ENCODE measurements around the gene ALDH6A1. TPM values are rescaled to one million over a fixed set of nuclear protein-coding genes. Genes with fewer than 3 reads are reported as not detected.

Gene ALDH6A1
- total RNA-seq, 2 experiments from 2014 or later, result 13.0 to 14.2 TPM

GRCh38 chr14:74083784-74084276 is 423 bp downstream of the ALDH6A1 start:
- Mint-ChIP-seq H3K36me3 (ENCODE audit: low read depth) (peaks cover 6% of the 10 kb centered on the region), H3K27me3 (ENCODE audit: low read depth) (no peaks in the 10 kb centered on the region), H3K9me3 (ENCODE audit: insufficient read depth) (no peaks in the 10 kb centered on the region), H3K4me3 (peak overlapping the region; percentile 96), H3K27ac (peak overlapping the region; percentile 96), H3K4me1 (ENCODE audit: low read depth) (peaks cover 35% of the 10 kb centered on the region)
- DNase-seq (no peak), ATAC-seq (no peak)
- POLR2A ChIA-PET, result interaction anchor here (0.8 to 1.1 kb wide), 3 partner anchors 12 to 515 kb away, joined by 3 to 5 read pairs (median 5); partner anchors contain the start of gene ACOT2
- CTCF ChIA-PET, result no interaction called here

- H3K36me3 Mint-ChIP-seq (ENCODE audit: low read depth), result peaks cover 4% of the 10 kb centered on the region
- H3K4me3 Mint-ChIP-seq, result peak overlapping the region; percentile 96
- POLR2A ChIA-PET, result interaction anchor here (1.1 kb wide), 1 partner anchor 12 kb away, joined by 5 read pairs; no protein-coding TSS in a partner anchor
- CTCF ChIA-PET, result no interaction called here
- H3K4me1 Mint-ChIP-seq (ENCODE audit: low read depth), result peaks cover 32% of the 10 kb centered on the region
- no peaks in the 10 kb centered on the region for H3K9me3 Mint-ChIP-seq (ENCODE audit: insufficient read depth)
- H3K27me3 Mint-ChIP-seq (ENCODE audit: low read depth), result no peaks in the 10 kb centered on the region
- DNase-seq (no peak), ATAC-seq (no peak)
- no peak overlapping the region for H3K27ac Mint-ChIP-seq
Observed at GRCh38 chr14:74083161-74083560, 1.1 kb downstream of the ALDH6A1 start.

- peaks cover 2% of the 10 kb centered on the region for H3K36me3 Mint-ChIP-seq (ENCODE audit: low read depth)
- H3K27me3 Mint-ChIP-seq (ENCODE audit: low read depth), result peaks cover 2% of the 10 kb centered on the region
- H3K4me3 Mint-ChIP-seq, result no peak overlapping the region
- no peak overlapping the region for H3K27ac Mint-ChIP-seq
- ATAC-seq (no peak), DNase-seq (no peak)
- peaks cover 28% of the 10 kb centered on the region for H3K4me1 Mint-ChIP-seq (ENCODE audit: low read depth)
- no peaks in the 10 kb centered on the region for H3K9me3 Mint-ChIP-seq (ENCODE audit: insufficient read depth)
- ChIA-PET POLR2A (no interaction called here), CTCF (no interaction called here)
Observed at GRCh38 chr14:74081491-74081890, 2.8 kb downstream of the ALDH6A1 start.

GRCh38 chr14:74080820-74081460 is 3.3 kb downstream of the ALDH6A1 start:
- Mint-ChIP-seq H3K4me3 (no peak overlapping the region), H3K36me3 (ENCODE audit: low read depth) (peaks cover 1% of the 10 kb centered on the region), H3K27ac (no peak overlapping the region), H3K27me3 (ENCODE audit: low read depth) (peaks cover 2% of the 10 kb centered on the region), H3K4me1 (ENCODE audit: low read depth) (peaks cover 23% of the 10 kb centered on the region), H3K9me3 (ENCODE audit: insufficient read depth) (no peaks in the 10 kb centered on the region)
- DNase-seq, result no peak
- POLR2A ChIA-PET, result no interaction called here
- CTCF ChIA-PET, result no interaction called here
- no peak for ATAC-seq

- Mint-ChIP-seq H3K36me3 (ENCODE audit: low read depth) (no peaks in the 10 kb centered on the region), H3K27ac (no peak overlapping the region), H3K4me1 (ENCODE audit: low read depth) (peaks cover 3% of the 10 kb centered on the region), H3K9me3 (ENCODE audit: insufficient read depth) (no peaks in the 10 kb centered on the region), H3K27me3 (ENCODE audit: low read depth) (peaks cover 2% of the 10 kb centered on the region), H3K4me3 (no peak overlapping the region)
- ChIA-PET POLR2A (no interaction called here), CTCF (interaction anchor here (0.8 to 1.9 kb wide), 2 partner anchors 11 to 35 kb away, joined by 3 to 5 read pairs; no protein-coding TSS in a partner anchor)
- DNase-seq, result no peak
- no peak for ATAC-seq
Observed at GRCh38 chr14:74077401-74077800, 6.9 kb downstream of the ALDH6A1 start.

- CTCF ChIA-PET, result interaction anchor here (2.6 kb wide), 1 partner anchor 12 kb away, joined by 5 read pairs; no protein-coding TSS in a partner anchor
- Mint-ChIP-seq H3K27ac (no peak overlapping the region), H3K9me3 (ENCODE audit: insufficient read depth) (no peaks in the 10 kb centered on the region), H3K36me3 (ENCODE audit: low read depth) (peaks cover 2% of the 10 kb centered on the region), H3K27me3 (ENCODE audit: low read depth) (no peaks in the 10 kb centered on the region), H3K4me3 (no peak overlapping the region), H3K4me1 (ENCODE audit: low read depth) (no peaks in the 10 kb centered on the region)
- DNase-seq, result no peak
- POLR2A ChIA-PET, result no interaction called here
- no peak for ATAC-seq
Observed at GRCh38 chr14:74065746-74066575, 18.3 kb downstream of the ALDH6A1 start.

GRCh38 chr14:74064883-74065282 is 19.4 kb downstream of the ALDH6A1 start:
- no peaks in the 10 kb centered on the region for H3K4me1 Mint-ChIP-seq (ENCODE audit: low read depth)
- peaks cover 2% of the 10 kb centered on the region for H3K36me3 Mint-ChIP-seq (ENCODE audit: low read depth)
- ATAC-seq, result no peak
- H3K27me3 Mint-ChIP-seq (ENCODE audit: low read depth), result no peaks in the 10 kb centered on the region
- no peak overlapping the region for H3K4me3 Mint-ChIP-seq
- ChIA-PET CTCF (no interaction called here), POLR2A (no interaction called here)
- H3K9me3 Mint-ChIP-seq (ENCODE audit: insufficient read depth), result no peaks in the 10 kb centered on the region
- no peak for DNase-seq
- no peak overlapping the region for H3K27ac Mint-ChIP-seq

GRCh38 chr14:74064426-74064825 is 19.8 kb downstream of the ALDH6A1 start:
- H3K4me3 Mint-ChIP-seq, result no peak overlapping the region
- no peaks in the 10 kb centered on the region for H3K4me1 Mint-ChIP-seq (ENCODE audit: low read depth)
- ATAC-seq (no peak), DNase-seq (no peak)
- no peak overlapping the region for H3K27ac Mint-ChIP-seq
- peaks cover 2% of the 10 kb centered on the region for H3K36me3 Mint-ChIP-seq (ENCODE audit: low read depth)
- H3K9me3 Mint-ChIP-seq (ENCODE audit: insufficient read depth), result no peaks in the 10 kb centered on the region
- ChIA-PET CTCF (no interaction called here), POLR2A (no interaction called here)
- no peaks in the 10 kb centered on the region for H3K27me3 Mint-ChIP-seq (ENCODE audit: low read depth)

GRCh38 chr14:74062809-74063150 is 21.5 kb downstream of the ALDH6A1 start:
- CTCF ChIA-PET, result no interaction called here
- ATAC-seq (no peak), DNase-seq (no peak)
- H3K27ac Mint-ChIP-seq, result no peak overlapping the region
- H3K27me3 Mint-ChIP-seq (ENCODE audit: low read depth), result no peaks in the 10 kb centered on the region
- POLR2A ChIA-PET, result no interaction called here
- no peaks in the 10 kb centered on the region for H3K9me3 Mint-ChIP-seq (ENCODE audit: insufficient read depth)
- no peak overlapping the region for H3K4me3 Mint-ChIP-seq
- no peaks in the 10 kb centered on the region for H3K4me1 Mint-ChIP-seq (ENCODE audit: low read depth)
- H3K36me3 Mint-ChIP-seq (ENCODE audit: low read depth), result peaks cover 2% of the 10 kb centered on the region

- Mint-ChIP-seq H3K27ac (no peak overlapping the region), H3K9me3 (ENCODE audit: insufficient read depth) (no peaks in the 10 kb centered on the region), H3K36me3 (ENCODE audit: low read depth) (no peaks in the 10 kb centered on the region), H3K27me3 (ENCODE audit: low read depth) (no peaks in the 10 kb centered on the region), H3K4me1 (ENCODE audit: low read depth) (no peaks in the 10 kb centered on the region), H3K4me3 (no peak overlapping the region)
- no peak for ATAC-seq
- ChIA-PET POLR2A (no interaction called here), CTCF (no interaction called here)
- no peak for DNase-seq
Observed at GRCh38 chr14:74049876-74050495, 34.3 kb downstream of the ALDH6A1 start.

GRCh38 chr14:74048281-74048680 is 36.0 kb downstream of the ALDH6A1 start:
- Mint-ChIP-seq H3K27me3 (ENCODE audit: low read depth) (no peaks in the 10 kb centered on the region), H3K9me3 (ENCODE audit: insufficient read depth) (no peaks in the 10 kb centered on the region), H3K36me3 (ENCODE audit: low read depth) (no peaks in the 10 kb centered on the region), H3K27ac (no peak overlapping the region), H3K4me1 (ENCODE audit: low read depth) (no peaks in the 10 kb centered on the region), H3K4me3 (no peak overlapping the region)
- POLR2A ChIA-PET, result no interaction called here
- no peak for DNase-seq
- no peak for ATAC-seq
- CTCF ChIA-PET, result no interaction called here

- no peak for ATAC-seq
- Mint-ChIP-seq H3K4me1 (ENCODE audit: low read depth) (no peaks in the 10 kb centered on the region), H3K9me3 (ENCODE audit: insufficient read depth) (no peaks in the 10 kb centered on the region), H3K27me3 (ENCODE audit: low read depth) (no peaks in the 10 kb centered on the region), H3K4me3 (no peak overlapping the region), H3K36me3 (ENCODE audit: low read depth) (no peaks in the 10 kb centered on the region), H3K27ac (no peak overlapping the region)
- CTCF ChIA-PET, result no interaction called here
- no peak for DNase-seq
- POLR2A ChIA-PET, result no interaction called here
Observed at GRCh38 chr14:74045522-74045921, 38.7 kb downstream of the ALDH6A1 start.
